GM19372 (cell line): ENCODE results near the gene MYH15.

Experiments used
- ATAC-seq: cut with Tn5 transposase; IDR thresholded peaks from one replicate; pipeline ENCODE4 v1.9.1; 2021; ENCODE audit warnings: mild to moderate bottlenecking, low read depth, moderate library complexity; ENCODE audit not compliant: unreplicated experiment

MYH15 gene

GRCh38 chr3:108510496-108510895 lies at the start of gene MYH15:
MYH15 (minus strand) TSS chr3:108510596; CDS start chr3:108510530, 66 bp downstream.
- no peak for ATAC-seq

- no peak for ATAC-seq
Observed at GRCh38 chr3:108555966-108556581, 45.7 kb upstream of the MYH15 start.

DNA sequence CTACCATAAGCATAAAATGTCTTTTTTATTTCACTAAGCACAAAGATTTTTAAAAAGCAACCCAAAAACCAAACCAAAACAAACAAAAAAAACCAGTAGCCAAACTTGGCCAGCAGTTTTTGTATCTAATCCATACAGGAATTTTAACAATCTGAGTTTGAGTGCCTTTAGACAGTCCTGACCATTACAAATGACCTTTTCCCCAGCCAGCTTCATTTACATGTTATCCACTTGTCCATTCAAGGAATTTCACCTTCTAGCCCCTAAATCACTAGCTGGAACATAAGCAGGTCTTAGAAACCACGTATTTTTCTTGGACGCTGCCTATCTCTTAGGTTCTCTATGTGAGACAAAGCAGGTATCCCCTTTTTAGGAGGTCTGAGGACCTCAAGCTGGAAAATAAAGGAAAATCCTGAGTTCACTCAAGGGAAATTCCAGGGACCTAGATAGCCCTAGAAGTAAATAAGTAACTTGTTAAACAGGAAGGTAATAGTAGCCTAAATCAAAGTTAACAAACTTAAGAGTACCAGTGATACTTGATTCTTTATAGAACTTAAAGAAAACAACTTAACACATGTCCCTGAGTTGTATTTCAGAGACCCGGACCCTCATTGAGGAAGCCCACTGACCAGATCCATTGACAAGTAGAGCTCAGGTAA lies 44.6 kb upstream of the MYH15 start:
- ATAC-seq = no peak

DNA sequence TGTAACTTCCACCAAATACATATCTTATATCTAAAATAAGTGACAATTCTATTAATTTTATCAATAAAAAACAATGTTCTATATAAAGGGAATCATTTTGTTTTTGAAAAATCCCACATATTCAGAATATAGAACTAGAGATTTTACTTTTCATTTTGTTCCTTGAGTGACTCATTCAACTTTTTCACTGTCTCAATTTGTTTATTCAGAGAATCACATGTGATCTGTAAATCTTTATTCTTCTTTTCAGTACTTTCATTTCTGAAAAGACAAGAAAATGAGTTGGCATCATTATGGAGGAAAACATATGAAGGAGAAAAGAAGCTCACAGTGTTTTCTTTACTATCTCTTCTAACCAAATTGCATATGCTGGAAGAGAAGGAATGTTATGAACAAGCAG lies 43.8 kb upstream of the MYH15 start:
- ATAC-seq = no peak

DNA sequence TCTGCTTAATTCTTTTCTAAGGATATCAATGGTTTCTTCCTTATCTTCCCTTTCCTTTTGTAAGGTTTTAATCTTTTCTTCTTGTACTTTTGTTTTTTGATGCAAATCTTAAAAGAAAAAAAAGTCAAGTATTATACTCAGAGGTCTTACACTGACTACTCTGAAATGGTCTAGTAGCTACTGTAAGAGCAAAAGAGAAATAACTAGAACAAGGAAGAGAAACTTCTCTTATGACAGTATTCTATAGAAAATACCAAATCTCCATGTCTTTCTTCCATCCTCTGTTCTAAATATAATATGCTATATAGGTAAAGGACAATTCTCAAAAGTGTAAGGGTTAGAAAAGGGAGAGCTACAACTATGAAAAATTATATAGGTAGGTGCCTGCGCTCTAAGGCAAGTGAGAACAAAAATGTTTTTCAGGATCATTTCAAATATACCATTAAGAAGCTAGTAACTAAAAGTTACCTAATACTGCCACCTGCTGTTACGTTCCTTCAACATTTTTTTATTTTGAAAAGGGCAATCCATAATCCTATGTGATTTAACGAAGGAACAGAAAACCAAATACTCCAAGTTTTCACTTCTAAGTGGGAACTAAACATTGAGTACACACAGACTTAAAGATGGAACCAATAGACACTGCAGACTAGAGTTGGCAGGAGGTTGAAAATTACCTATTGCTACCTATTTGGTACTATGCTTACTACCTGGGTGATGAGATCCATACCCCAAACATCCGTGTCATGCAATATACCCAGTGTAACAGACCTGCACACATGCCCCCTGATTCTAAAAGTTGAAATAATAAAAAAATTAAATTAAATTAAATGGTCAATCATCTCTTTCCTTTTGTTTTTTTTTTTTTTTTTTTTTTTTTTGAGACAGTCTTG lies 42.1 kb upstream of the MYH15 start:
- no peak for ATAC-seq

- ATAC-seq = no peak
Observed at GRCh38 chr3:108548886-108549285, 38.5 kb upstream of the MYH15 start.

GRCh38 chr3:108548304-108548703 lies 37.9 kb upstream of the MYH15 start:
- no peak for ATAC-seq

- peak; percentile 68 for ATAC-seq
Observed at GRCh38 chr3:108546692-108547091, 36.3 kb upstream of the MYH15 start.

DNA sequence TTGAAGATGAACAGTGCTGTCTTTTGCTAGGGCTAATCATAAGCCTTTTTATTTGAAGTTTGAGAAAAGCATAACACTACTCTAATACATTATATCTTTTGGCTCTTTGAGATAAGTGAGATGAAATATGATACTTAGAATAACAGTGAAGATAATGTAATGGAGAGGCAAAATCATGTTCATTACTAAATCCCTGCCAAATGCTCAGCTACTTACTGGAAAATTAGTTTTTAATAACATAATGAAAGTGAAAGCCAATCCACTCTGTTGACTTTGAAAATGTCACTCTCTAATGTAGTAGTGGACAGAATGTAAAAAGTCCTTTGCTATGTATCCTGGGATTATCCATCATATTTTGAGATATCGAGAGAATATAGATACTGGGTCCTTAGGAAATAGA lies 35.9 kb upstream of the MYH15 start:
- ATAC-seq = peak; percentile 61

DNA sequence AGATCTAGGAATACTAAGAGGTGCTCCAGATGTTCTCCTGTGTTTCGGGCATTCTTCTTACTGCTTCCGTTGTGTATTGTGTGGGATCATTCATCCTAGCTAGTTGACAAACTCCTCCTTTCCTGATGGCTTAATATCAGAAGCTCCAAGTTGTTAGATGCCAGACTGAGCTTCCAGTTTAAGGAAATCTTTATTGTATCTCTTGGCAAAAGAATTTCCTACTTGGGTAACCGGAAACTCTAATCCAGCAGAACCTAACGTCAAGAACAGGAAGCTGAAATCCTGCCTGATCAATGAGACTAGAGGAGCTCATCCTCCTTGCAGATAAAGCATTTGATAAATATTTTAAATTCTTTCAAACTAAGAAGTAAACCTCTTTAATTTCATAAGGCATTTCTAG lies 27.7 kb upstream of the MYH15 start:
- no peak for ATAC-seq

GRCh38 chr3:108528459-108529252 lies 18.3 kb upstream of the MYH15 start:
- peak; percentile 94 for ATAC-seq

DNA sequence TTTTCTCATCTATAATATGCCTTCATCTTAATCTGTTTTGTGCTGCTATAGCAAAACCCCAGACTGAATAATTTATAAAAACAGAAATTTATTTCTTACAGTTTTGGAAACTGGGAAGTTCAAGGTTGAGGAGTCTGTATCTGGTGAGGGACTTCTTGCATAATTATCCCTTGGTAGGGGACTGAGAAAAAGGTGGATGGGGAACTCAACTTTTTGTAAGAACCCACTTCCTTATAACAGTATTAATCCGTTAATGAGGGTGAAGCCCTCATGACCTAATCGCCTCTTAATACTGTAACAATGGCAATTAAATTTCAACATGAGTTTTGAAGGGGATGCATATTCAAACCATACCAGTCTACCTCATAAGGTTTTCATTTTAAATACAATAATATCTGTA lies 17.4 kb upstream of the MYH15 start:
- no peak for ATAC-seq

DNA sequence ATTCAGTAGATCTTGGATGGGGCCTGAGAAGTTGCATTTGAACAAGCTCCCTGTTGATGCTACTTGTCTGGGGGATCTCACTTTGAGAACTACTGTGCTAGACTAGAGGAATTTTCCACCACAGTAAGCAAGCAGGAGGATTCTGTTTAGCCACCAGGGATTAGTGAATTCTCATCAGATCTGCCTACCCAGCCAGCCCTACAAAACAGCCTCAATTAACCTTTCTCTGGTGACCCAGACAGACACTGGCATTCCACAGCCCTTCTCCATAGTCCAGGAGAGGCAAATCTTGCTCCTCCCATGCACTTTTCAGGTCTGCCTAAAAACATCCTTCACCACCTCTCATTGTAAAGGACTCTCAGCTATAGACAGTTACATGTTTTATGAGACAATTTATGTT lies 16.7 kb upstream of the MYH15 start:
- ATAC-seq = no peak

GRCh38 chr3:108525971-108526370 lies 15.6 kb upstream of the MYH15 start:
- no peak for ATAC-seq

GRCh38 chr3:108525256-108525655 lies 14.9 kb upstream of the MYH15 start:
- ATAC-seq = no peak

GRCh38 chr3:108524537-108524936 lies 14.1 kb upstream of the MYH15 start:
- ATAC-seq = no peak

GRCh38 chr3:108518895-108519294 lies 8.5 kb upstream of the MYH15 start:
- no peak for ATAC-seq

DNA sequence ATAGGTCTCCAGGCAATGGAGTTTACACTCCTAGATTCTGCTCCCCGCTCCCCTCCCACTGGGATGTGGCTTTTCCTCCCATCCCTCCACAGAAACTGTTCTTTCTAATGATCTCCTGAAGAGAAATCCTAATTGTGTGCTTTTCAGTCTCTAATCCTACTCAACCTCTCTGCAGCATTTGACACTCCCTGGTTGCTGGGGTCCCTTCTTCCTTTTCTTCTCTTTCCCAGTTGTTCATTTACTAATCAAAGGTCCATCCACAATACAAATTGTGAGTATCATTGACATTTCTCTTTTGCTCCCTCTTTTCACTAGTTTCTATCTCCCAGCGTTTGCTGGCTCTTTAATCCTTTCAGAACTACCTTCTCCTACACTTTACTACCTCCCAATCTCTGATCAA lies 6.5 kb upstream of the MYH15 start:
- ATAC-seq = no peak

DNA sequence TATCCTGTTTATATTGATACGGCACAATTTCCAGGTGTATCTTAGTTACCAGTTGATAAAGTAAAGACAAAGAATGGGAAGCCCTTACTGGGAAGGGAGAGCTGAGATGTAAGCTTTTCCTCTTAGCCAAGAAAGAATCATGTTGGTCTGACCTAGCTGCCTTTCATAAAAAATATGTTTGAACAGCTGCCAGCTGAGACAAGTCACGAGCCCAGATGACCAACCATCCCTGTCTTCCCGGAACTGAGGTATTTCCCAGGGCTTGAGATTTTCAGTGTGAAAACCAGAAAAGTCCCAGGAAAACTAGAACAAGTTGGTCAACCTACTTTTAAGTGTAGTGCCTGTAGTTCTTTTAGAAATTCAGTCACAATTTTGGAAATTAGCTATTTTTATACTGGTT lies 3.6 kb upstream of the MYH15 start:
- ATAC-seq = no peak

- no peak for ATAC-seq
Observed at GRCh38 chr3:108512671-108513070, 2.3 kb upstream of the MYH15 start.

GRCh38 chr3:108511490-108511889 lies 1.1 kb upstream of the MYH15 start:
- no peak for ATAC-seq
